CD4-positive, alpha-beta memory T cell (primary cell): ENCODE results near the gene UNKL. TPM values are rescaled to one million over a fixed set of nuclear protein-coding genes. Genes with fewer than 3 reads are reported as not detected.
A peak's percentile ranks its signal among the peaks of the same experiment; 100 is the strongest.

Source experiments
- CTCF ChIA-PET: fragments of 350-600 bp; sonication (Branson Sonifier 250); formaldehyde crosslinking; loops from one replicate; lab custom pipeline; 2021; ENCODE audit warnings: inconsistent platforms; ENCODE audit not compliant: partially characterized antibody; lab: Charles Lee
- POLR2A ChIA-PET: fragments of 350-600 bp; sonication (Branson Sonifier 250); formaldehyde crosslinking; loops from one replicate; lab custom pipeline; 2021; ENCODE audit not compliant: partially characterized antibody; lab: Charles Lee
- DNase-seq, 5 donors: peaks; one replicate each; pipeline versions ENCODE4 v3.0.0 to v3.0.0-alpha.2; 2020 to 2022; ENCODE audit warnings: mixed read lengths in 1 of 5
- H3K27ac ChIP-seq: one replicate; pipeline ENCODE4 v1.7.0; 2013; ENCODE audit warnings: low read depth, low read length
- H3K27me3 ChIP-seq: 2 replicates; pipeline ENCODE4 v1.7.0; 2013; ENCODE audit warnings: mild to moderate bottlenecking, low read length, moderate library complexity; ENCODE audit not compliant: insufficient read depth
- H3K36me3 ChIP-seq: 2 replicates; pipeline ENCODE4 v1.7.0; 2013; ENCODE audit warnings: mild to moderate bottlenecking, low read length, moderate library complexity; ENCODE audit not compliant: insufficient read depth
- H3K4me1 ChIP-seq: 2 replicates; pipeline ENCODE4 v1.7.0; 2013; ENCODE audit warnings: mild to moderate bottlenecking, low read length, moderate library complexity; ENCODE audit not compliant: insufficient read depth
- H3K4me3 ChIP-seq, 2 donors: one replicate each; pipeline ENCODE4 v1.7.0; 2013; ENCODE audit warnings: low read length in 2 of 2, mild to moderate bottlenecking in 1 of 2
- H3K9me3 ChIP-seq, 2 donors: one replicate each; pipeline ENCODE4 v1.7.0; 2013; ENCODE audit warnings: low read length in 2 of 2, control low read depth in 1 of 2; ENCODE audit not compliant: control insufficient read depth in 1 of 2
- H3K27ac Mint-ChIP-seq, 7 donors: one replicate each; pipeline ENCODE4 v1.8.0; 2020 to 2021; ENCODE audit warnings: mixed read lengths in 7 of 7, mild to moderate bottlenecking in 6 of 7, inconsistent platforms in 3 of 7, moderate library complexity in 3 of 7
- H3K27me3 Mint-ChIP-seq, 2 donors: one replicate each; pipeline ENCODE4 v1.8.0; 2020 to 2021; ENCODE audit warnings: mixed read lengths in 2 of 2
- H3K36me3 Mint-ChIP-seq, 2 donors: one replicate each; pipeline ENCODE4 v1.8.0; 2020 to 2021; ENCODE audit warnings: mixed read lengths in 2 of 2, inconsistent platforms in 1 of 2, mild to moderate bottlenecking in 1 of 2
- H3K4me1 Mint-ChIP-seq, 4 donors: one replicate each; pipeline ENCODE4 v1.8.0; 2020 to 2021; ENCODE audit warnings: mixed read lengths in 4 of 4, mild to moderate bottlenecking in 1 of 4
- H3K4me3 Mint-ChIP-seq, 8 donors: one replicate each; pipeline ENCODE4 v1.8.0; 2020 to 2021; ENCODE audit warnings: mixed read lengths in 8 of 8, mild to moderate bottlenecking in 7 of 8, moderate library complexity in 6 of 8, inconsistent platforms in 3 of 8
- H3K9me3 Mint-ChIP-seq, 8 donors: one replicate each; pipeline ENCODE4 v1.8.0; 2020 to 2021; ENCODE audit warnings: mixed read lengths in 8 of 8, mild to moderate bottlenecking in 5 of 8, inconsistent platforms in 3 of 8, moderate library complexity in 1 of 8
- intact Hi-C: fragments of 100-400 bp; cut with micrococcal nuclease; formaldehyde crosslinking; loops from one replicate; pipeline ENCODE4 v1.15.1; 2023
- polyA plus RNA-seq, 2 donors: library from polyadenylated mRNA; unstranded; fragments of 300-500 nt; fragmentation: Illumina TruSeq; gene quantifications; one replicate each; pipeline ENCODE4 v1.2.3, GENCODE V29; 2021
- total RNA-seq, 2 experiments: library from RNA; stranded (reverse); gene quantifications; one replicate each; pipeline ENCODE4 v1.2.3, GENCODE V29; 2021

Gene UNKL
- total and polyA plus RNA-seq, 4 experiments from 2014 or later: 1.3 to 122 (median 59.5) TPM

- POLR2A ChIA-PET: no interaction called here
- CTCF ChIA-PET: no interaction called here
- Histone ChIP-seq H3K36me3 (no peaks in the 10 kb centered on the region), H3K4me1 (no peaks in the 10 kb centered on the region), H3K9me3 (no peaks in the 10 kb centered on the region), H3K27ac (no peak overlapping the region), H3K4me3 (no peak overlapping the region), H3K27me3 (no peaks in the 10 kb centered on the region)
- Mint-ChIP-seq H3K27me3 (no peaks in the 10 kb centered on the region), H3K4me3 (no peak overlapping the region), H3K9me3 (no peaks in the 10 kb centered on the region), H3K4me1 (no peaks in the 10 kb centered on the region), H3K36me3 (no peaks in the 10 kb centered on the region), H3K27ac (no peak overlapping the region)
- no peak for DNase-seq
- intact Hi-C loops: no loop called here
Observed at GRCh38 chr16:1439058-1439698, 24.7 kb upstream of the UNKL start.

GRCh38 chr16:1438229-1439057, 23.9 kb upstream of the UNKL start:
- H3K36me3 ChIP-seq: no peaks in the 10 kb centered on the region
- H3K4me3 ChIP-seq: no peak overlapping the region
- intact Hi-C loops: no loop called here
- no peaks in the 10 kb centered on the region for H3K4me1 ChIP-seq
- Mint-ChIP-seq H3K36me3 (no peaks in the 10 kb centered on the region), H3K4me1 (no peaks in the 10 kb centered on the region), H3K27me3 (no peaks in the 10 kb centered on the region), H3K4me3 (no peak overlapping the region), H3K27ac (no peak overlapping the region), H3K9me3 (no peaks in the 10 kb centered on the region)
- ChIA-PET CTCF (no interaction called here), POLR2A (no interaction called here)
- H3K9me3 ChIP-seq: no peaks in the 10 kb centered on the region
- no peaks in the 10 kb centered on the region for H3K27me3 ChIP-seq
- H3K27ac ChIP-seq: no peak overlapping the region
- DNase-seq: peak in 1 of 5 donors; percentile 15

GRCh38 chr16:1437606-1438005, 23.1 kb upstream of the UNKL start:
- no peak overlapping the region for H3K27ac Mint-ChIP-seq
- DNase-seq: no peak
- H3K4me1 Mint-ChIP-seq: no peaks in the 10 kb centered on the region
- Histone ChIP-seq H3K27ac (no peak overlapping the region), H3K9me3 (no peaks in the 10 kb centered on the region), H3K36me3 (no peaks in the 10 kb centered on the region), H3K4me3 (no peak overlapping the region), H3K27me3 (no peaks in the 10 kb centered on the region), H3K4me1 (no peaks in the 10 kb centered on the region)
- H3K36me3 Mint-ChIP-seq: no peaks in the 10 kb centered on the region
- H3K9me3 Mint-ChIP-seq: no peaks in the 10 kb centered on the region
- intact Hi-C loops: no loop called here
- ChIA-PET CTCF (no interaction called here), POLR2A (no interaction called here)
- H3K4me3 Mint-ChIP-seq: no peak overlapping the region
- no peaks in the 10 kb centered on the region for H3K27me3 Mint-ChIP-seq

- CTCF ChIA-PET: no interaction called here
- H3K4me1 ChIP-seq: no peaks in the 10 kb centered on the region
- H3K4me1 Mint-ChIP-seq: no peaks in the 10 kb centered on the region
- POLR2A ChIA-PET: no interaction called here
- H3K27me3 ChIP-seq: no peaks in the 10 kb centered on the region
- no peaks in the 10 kb centered on the region for H3K9me3 ChIP-seq
- no peaks in the 10 kb centered on the region for H3K9me3 Mint-ChIP-seq
- H3K36me3 Mint-ChIP-seq: no peaks in the 10 kb centered on the region
- no peaks in the 10 kb centered on the region for H3K36me3 ChIP-seq
- DNase-seq: no peak
- H3K27ac ChIP-seq: no peak overlapping the region
- intact Hi-C loops: no loop called here
- no peak overlapping the region for H3K27ac Mint-ChIP-seq
- no peak overlapping the region for H3K4me3 ChIP-seq
- H3K27me3 Mint-ChIP-seq: no peaks in the 10 kb centered on the region
- no peak overlapping the region for H3K4me3 Mint-ChIP-seq
Observed at GRCh38 chr16:1436731-1437355, 22.3 kb upstream of the UNKL start.

GRCh38 chr16:1435921-1436697, 21.6 kb upstream of the UNKL start:
- Histone ChIP-seq H3K4me3 (no peak overlapping the region), H3K27me3 (no peaks in the 10 kb centered on the region), H3K36me3 (no peaks in the 10 kb centered on the region), H3K9me3 (no peaks in the 10 kb centered on the region), H3K4me1 (no peaks in the 10 kb centered on the region), H3K27ac (no peak overlapping the region)
- ChIA-PET CTCF (no interaction called here), POLR2A (no interaction called here)
- DNase-seq: no peak
- Mint-ChIP-seq H3K27ac (peak overlapping the region in 1 of 7 donors; percentile 47), H3K36me3 (no peaks in the 10 kb centered on the region), H3K4me3 (no peak overlapping the region), H3K4me1 (no peaks in the 10 kb centered on the region), H3K9me3 (no peaks in the 10 kb centered on the region), H3K27me3 (no peaks in the 10 kb centered on the region)
- intact Hi-C loops: no loop called here

- no peaks in the 10 kb centered on the region for H3K27me3 ChIP-seq
- no peak overlapping the region for H3K4me3 Mint-ChIP-seq
- ChIA-PET POLR2A (interaction anchor here (1.4 kb wide), 1 partner anchor 9 kb away, joined by 3 read pairs; the partner anchor contains the start of gene CCDC154), CTCF (no interaction called here)
- no peaks in the 10 kb centered on the region for H3K4me1 ChIP-seq
- DNase-seq: no peak
- H3K36me3 Mint-ChIP-seq: no peaks in the 10 kb centered on the region
- H3K9me3 ChIP-seq: no peaks in the 10 kb centered on the region
- H3K27me3 Mint-ChIP-seq: no peaks in the 10 kb centered on the region
- H3K4me3 ChIP-seq: no peak overlapping the region
- intact Hi-C loops: no loop called here
- H3K36me3 ChIP-seq: no peaks in the 10 kb centered on the region
- no peaks in the 10 kb centered on the region for H3K4me1 Mint-ChIP-seq
- no peak overlapping the region for H3K27ac ChIP-seq
- H3K27ac Mint-ChIP-seq: no peak overlapping the region
- no peaks in the 10 kb centered on the region for H3K9me3 Mint-ChIP-seq
Observed at GRCh38 chr16:1434644-1435592, 20.4 kb upstream of the UNKL start.
